RWPE2 (cell line): Measurements from ENCODE around the gene DUSP8.

Experiments
- ATAC-seq: fragments of 200-7000 bp; cut with Tn5 transposase; 3 replicates; pipeline ENCODE4 v1.9.1; 2021; ENCODE audit warnings: low read depth
- DNase-seq: peaks from one replicate; pipeline ENCODE4 v3.0.0-alpha.2; 2020; ENCODE audit warnings: low spot score
- H3K27ac ChIP-seq: fragments of 450-650 bp; 2 replicates; pipeline ENCODE4 v1.5.1; 2017; ENCODE audit warnings: mild to moderate bottlenecking; ENCODE audit not compliant: poor library complexity, severe bottlenecking
- H3K27me3 ChIP-seq: fragments of 250-450 bp; sonication (Bioruptor Pico); 2 replicates; pipeline ENCODE4 v1.5.1; 2021; ENCODE audit warnings: mild to moderate bottlenecking, moderate library complexity; ENCODE audit not compliant: insufficient read depth, poor library complexity, severe bottlenecking
- H3K36me3 ChIP-seq: fragments of 250-450 bp; sonication (Bioruptor Pico); 2 replicates; pipeline ENCODE4 v1.5.1; 2020; ENCODE audit warnings: low read depth, mild to moderate bottlenecking, moderate library complexity
- H3K4me1 ChIP-seq: fragments of 250-450 bp; sonication (Bioruptor Pico); 2 replicates; pipeline ENCODE4 v1.5.1; 2021; ENCODE audit warnings: mild to moderate bottlenecking, moderate library complexity; ENCODE audit not compliant: insufficient read depth, poor library complexity, severe bottlenecking
- H3K4me3 ChIP-seq: fragments of 250-450 bp; sonication (Bioruptor Pico); 2 replicates; pipeline ENCODE4 v1.5.1; 2021; ENCODE audit warnings: mild to moderate bottlenecking, moderate library complexity; ENCODE audit not compliant: severe bottlenecking
- H3K9me3 ChIP-seq: fragments of 250-450 bp; sonication (Bioruptor Pico); 2 replicates; pipeline ENCODE4 v1.5.1; 2021; ENCODE audit warnings: mild to moderate bottlenecking, moderate library complexity; ENCODE audit not compliant: severe bottlenecking
- TF ChIP-seq, protein P1 (sequence below): fragments of 450-650 bp; IDR thresholded peaks from one replicate; pipeline ENCODE4 v1.5.1; 2017; ENCODE audit warnings: mild to moderate bottlenecking, moderate library complexity; ENCODE audit not compliant: poor library complexity, severe bottlenecking

DUSP8 gene

GRCh38 chr11:1530686-1531448 lies 41.2 kb downstream of the DUSP8 start:
- DNase-seq: no peak
- H3K4me3 ChIP-seq: no peak overlapping the region
- H3K9me3 ChIP-seq: no peaks in the 10 kb centered on the region

DNA sequence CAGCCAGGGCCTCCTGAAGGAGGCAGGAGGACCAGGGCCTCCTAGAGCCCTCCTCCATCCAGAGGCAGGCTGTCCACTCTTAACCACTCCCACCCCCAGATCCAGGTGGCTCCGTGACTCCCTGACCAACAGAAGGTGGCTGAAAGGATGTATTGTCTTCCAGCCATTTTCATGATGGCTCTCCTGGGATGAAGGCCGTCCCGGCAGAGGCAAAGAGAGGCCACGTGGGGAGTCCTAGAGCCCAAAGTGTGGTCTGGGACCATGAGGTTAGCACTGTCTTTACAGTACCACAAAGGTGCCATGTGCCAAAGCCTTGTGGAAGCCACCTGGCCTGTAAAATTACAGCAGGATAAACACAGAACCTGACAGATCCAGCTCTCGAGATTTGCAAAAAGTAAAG lies 42.3 kb downstream of the DUSP8 start:
- H3K36me3 ChIP-seq: no peaks in the 10 kb centered on the region
- H3K9me3 ChIP-seq: no peaks in the 10 kb centered on the region
- no peak for DNase-seq
- no peaks in the 10 kb centered on the region for H3K27me3 ChIP-seq
- H3K4me3 ChIP-seq: no peak overlapping the region
- peaks cover 12% of the 10 kb centered on the region for H3K4me1 ChIP-seq
- no peak for ATAC-seq
- TF ChIP-seq, protein P1, sequence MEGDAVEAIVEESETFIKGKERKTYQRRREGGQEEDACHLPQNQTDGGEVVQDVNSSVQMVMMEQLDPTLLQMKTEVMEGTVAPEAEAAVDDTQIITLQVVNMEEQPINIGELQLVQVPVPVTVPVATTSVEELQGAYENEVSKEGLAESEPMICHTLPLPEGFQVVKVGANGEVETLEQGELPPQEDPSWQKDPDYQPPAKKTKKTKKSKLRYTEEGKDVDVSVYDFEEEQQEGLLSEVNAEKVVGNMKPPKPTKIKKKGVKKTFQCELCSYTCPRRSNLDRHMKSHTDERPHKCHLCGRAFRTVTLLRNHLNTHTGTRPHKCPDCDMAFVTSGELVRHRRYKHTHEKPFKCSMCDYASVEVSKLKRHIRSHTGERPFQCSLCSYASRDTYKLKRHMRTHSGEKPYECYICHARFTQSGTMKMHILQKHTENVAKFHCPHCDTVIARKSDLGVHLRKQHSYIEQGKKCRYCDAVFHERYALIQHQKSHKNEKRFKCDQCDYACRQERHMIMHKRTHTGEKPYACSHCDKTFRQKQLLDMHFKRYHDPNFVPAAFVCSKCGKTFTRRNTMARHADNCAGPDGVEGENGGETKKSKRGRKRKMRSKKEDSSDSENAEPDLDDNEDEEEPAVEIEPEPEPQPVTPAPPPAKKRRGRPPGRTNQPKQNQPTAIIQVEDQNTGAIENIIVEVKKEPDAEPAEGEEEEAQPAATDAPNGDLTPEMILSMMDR: no peak
- no peak overlapping the region for H3K27ac ChIP-seq

More at GRCh38 chr11:1530686-1531448, 41.2 kb downstream of the DUSP8 start:
- TF ChIP-seq, protein P1: no peak
- Histone ChIP-seq H3K4me1 (peaks cover 12% of the 10 kb centered on the region), H3K36me3 (no peaks in the 10 kb centered on the region), H3K27ac (peak overlapping the region; percentile 36), H3K27me3 (no peaks in the 10 kb centered on the region)
- no peak for ATAC-seq

DNA sequence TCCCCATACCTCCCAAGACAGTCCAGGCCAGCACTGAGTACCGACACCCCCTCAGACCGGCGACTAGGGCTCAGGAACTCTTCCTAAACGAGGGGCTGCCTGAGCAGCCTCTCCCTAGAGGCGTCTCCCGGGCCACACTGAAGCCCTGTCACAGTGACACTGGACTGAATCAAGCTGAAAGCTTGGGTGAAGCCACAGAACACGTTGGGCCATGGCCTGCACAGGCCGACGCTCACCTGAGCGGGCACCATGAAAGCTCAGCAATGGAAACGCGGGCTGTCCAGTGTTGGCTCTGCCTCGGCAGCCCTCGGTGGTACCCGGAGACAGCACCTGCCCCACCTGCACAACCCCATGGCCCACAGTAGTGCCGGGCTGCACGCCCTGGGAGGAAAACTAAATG lies 42.8 kb downstream of the DUSP8 start:
- H3K36me3 ChIP-seq: no peaks in the 10 kb centered on the region
- no peak for DNase-seq
- H3K27ac ChIP-seq: no peak overlapping the region
- H3K27me3 ChIP-seq: no peaks in the 10 kb centered on the region
- TF ChIP-seq, protein P1: no peak
- no peaks in the 10 kb centered on the region for H3K9me3 ChIP-seq
- no peak overlapping the region for H3K4me3 ChIP-seq
- no peak for ATAC-seq
- H3K4me1 ChIP-seq: peaks cover 12% of the 10 kb centered on the region

DNA sequence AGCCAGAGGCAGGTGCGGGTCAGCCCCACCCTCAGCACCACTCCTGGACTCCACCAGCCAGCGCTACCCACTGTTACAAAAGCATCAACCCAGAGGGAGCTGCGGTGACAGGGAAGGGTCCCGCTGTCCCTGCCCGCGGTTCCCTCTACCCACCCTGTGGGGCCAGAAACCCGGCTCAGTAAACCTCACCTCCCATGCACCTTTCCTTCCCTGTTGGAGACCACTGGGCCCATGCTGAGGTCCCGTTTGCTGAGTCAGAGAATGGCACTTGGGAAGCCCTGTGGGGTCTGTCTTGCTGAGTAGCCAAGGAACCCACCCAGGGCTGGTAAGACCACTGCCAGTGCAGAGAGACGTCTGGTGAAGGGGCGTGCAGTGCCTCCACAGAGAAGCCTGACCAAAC lies 43.4 kb downstream of the DUSP8 start:
- ATAC-seq (no peak), DNase-seq (no peak)
- TF ChIP-seq, protein P1: no peak

GRCh38 chr11:1526785-1527184 lies 45.3 kb downstream of the DUSP8 start:
- Histone ChIP-seq H3K27me3 (no peaks in the 10 kb centered on the region), H3K36me3 (no peaks in the 10 kb centered on the region), H3K9me3 (no peaks in the 10 kb centered on the region), H3K4me1 (peaks cover 6% of the 10 kb centered on the region), H3K4me3 (no peak overlapping the region), H3K27ac (no peak overlapping the region)
- DNase-seq (no peak), ATAC-seq (no peak)
- TF ChIP-seq, protein P1: no peak

More for the DNA sequence above, 43.4 kb downstream of the DUSP8 start:
- Histone ChIP-seq H3K4me1 (peaks cover 12% of the 10 kb centered on the region), H3K36me3 (no peaks in the 10 kb centered on the region), H3K9me3 (no peaks in the 10 kb centered on the region), H3K4me3 (no peak overlapping the region), H3K27me3 (no peaks in the 10 kb centered on the region), H3K27ac (no peak overlapping the region)
